Thyroid gland (tissue), 4 donors: ENCODE results near the gene PRKCD.

Source experiments
- POLR2A ChIP-seq, 2 donors: fragments of 450-650 bp; IDR thresholded peaks; one replicate each; pipeline ENCODE4 v1.6.1; 2017; ENCODE audit warnings: antibody characterized with exemption in 2 of 2, mild to moderate bottlenecking in 2 of 2, moderate library complexity in 1 of 2
- TF ChIP-seq, protein P1 (sequence below), 6 experiments: fragments of 200-600 bp in 3 of 6; fragments of 450-650 bp in 3 of 6; sonication (generic) in 3 of 6; IDR thresholded peaks; one replicate each; pipeline ENCODE4 v1.5.1; 2016 to 2019; ENCODE audit warnings: antibody characterized with exemption in 6 of 6, mild to moderate bottlenecking in 2 of 6, inconsistent platforms in 1 of 6, moderate library complexity in 1 of 6

DNA sequence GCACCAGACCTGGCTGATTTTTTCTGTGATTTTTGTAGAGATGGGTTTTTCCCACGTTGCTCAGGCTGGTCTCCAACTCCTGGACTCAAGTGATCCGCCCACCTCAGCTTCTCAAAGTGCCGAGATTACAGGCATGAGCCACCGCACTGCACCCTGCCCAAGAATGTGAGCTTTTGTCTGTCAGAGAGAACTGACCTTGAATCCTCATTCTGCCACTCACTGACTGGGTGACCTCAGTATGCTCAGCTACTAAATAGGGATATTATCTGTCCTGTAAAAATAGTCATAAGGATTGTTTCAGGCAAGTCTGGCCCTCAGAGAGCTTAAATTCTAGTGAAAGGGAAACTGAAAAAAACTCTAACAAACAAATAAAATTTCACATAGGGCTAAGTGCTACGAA, 28.7 kb upstream of the PRKCD start:
- TF ChIP-seq, protein P1, sequence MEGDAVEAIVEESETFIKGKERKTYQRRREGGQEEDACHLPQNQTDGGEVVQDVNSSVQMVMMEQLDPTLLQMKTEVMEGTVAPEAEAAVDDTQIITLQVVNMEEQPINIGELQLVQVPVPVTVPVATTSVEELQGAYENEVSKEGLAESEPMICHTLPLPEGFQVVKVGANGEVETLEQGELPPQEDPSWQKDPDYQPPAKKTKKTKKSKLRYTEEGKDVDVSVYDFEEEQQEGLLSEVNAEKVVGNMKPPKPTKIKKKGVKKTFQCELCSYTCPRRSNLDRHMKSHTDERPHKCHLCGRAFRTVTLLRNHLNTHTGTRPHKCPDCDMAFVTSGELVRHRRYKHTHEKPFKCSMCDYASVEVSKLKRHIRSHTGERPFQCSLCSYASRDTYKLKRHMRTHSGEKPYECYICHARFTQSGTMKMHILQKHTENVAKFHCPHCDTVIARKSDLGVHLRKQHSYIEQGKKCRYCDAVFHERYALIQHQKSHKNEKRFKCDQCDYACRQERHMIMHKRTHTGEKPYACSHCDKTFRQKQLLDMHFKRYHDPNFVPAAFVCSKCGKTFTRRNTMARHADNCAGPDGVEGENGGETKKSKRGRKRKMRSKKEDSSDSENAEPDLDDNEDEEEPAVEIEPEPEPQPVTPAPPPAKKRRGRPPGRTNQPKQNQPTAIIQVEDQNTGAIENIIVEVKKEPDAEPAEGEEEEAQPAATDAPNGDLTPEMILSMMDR (IDR thresholded peaks at IDR 0.05): no peak
- TF ChIP-seq POLR2A (IDR thresholded peaks at IDR 0.05): no peak
